Measurements from ENCODE around the gene LRRC7.

GRCh38 chr1:69911301-69911801 is 343.6 kb downstream of the LRRC7 start:
- no peak for TF ChIP-seq CTCF (IDR thresholded peaks at IDR 0.05; ENCODE audit: borderline replicate concordance, extremely low read depth, low read length, poor library complexity, severe bottlenecking)
- no peak for TF ChIP-seq EZH2 (IDR thresholded peaks at IDR 0.05; ENCODE audit: borderline replicate concordance, low read depth, low read length, severe bottlenecking)

Data from DND-41 (cell line).